ENCODE measurements around the gene CIART. TPM values are rescaled to one million over a fixed set of nuclear protein-coding genes. Genes with fewer than 3 reads are reported as not detected.

The CIART gene
- total RNA-seq, 1 donor from 2014 or later, result 2.9 TPM

DNA sequence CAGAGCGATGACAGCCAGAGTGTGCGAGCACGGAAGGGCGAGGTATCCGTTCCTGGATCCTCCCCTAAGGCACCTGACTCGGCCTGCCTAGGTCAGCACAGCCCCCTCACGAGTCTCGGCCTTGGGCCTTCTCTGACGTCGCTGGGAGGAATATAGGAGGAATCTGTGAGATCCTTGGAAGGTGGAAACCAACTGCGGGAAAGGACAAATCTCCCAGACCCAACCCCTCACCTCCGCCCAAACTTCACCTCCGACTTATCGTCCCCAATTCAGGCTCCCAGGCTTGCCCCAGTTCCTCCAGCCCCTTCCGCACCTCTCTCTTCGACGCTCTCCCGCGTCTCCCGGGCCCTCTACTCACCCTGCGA is 14.0 kb upstream of the CIART start:
- TF ChIP-seq, protein P1, sequence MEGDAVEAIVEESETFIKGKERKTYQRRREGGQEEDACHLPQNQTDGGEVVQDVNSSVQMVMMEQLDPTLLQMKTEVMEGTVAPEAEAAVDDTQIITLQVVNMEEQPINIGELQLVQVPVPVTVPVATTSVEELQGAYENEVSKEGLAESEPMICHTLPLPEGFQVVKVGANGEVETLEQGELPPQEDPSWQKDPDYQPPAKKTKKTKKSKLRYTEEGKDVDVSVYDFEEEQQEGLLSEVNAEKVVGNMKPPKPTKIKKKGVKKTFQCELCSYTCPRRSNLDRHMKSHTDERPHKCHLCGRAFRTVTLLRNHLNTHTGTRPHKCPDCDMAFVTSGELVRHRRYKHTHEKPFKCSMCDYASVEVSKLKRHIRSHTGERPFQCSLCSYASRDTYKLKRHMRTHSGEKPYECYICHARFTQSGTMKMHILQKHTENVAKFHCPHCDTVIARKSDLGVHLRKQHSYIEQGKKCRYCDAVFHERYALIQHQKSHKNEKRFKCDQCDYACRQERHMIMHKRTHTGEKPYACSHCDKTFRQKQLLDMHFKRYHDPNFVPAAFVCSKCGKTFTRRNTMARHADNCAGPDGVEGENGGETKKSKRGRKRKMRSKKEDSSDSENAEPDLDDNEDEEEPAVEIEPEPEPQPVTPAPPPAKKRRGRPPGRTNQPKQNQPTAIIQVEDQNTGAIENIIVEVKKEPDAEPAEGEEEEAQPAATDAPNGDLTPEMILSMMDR (IDR thresholded peaks at IDR 0.05; ENCODE audit: insufficient read depth, low read length, severe bottlenecking), result no peak
- H3K36me3 ChIP-seq (ENCODE audit: control insufficient read depth, insufficient read depth, low read length), result peaks cover 8% of the 10 kb centered on the region
- DNase-seq (ENCODE audit: low read depth) (peak; percentile 57), FAIRE-seq (no peak)
- H3K4me3 ChIP-seq (ENCODE audit: low read depth, low read length), result peak overlapping the region; percentile 90
- H3K27me3 ChIP-seq (ENCODE audit: control insufficient read depth, insufficient read depth, low read length), result no peaks in the 10 kb centered on the region

DNA sequence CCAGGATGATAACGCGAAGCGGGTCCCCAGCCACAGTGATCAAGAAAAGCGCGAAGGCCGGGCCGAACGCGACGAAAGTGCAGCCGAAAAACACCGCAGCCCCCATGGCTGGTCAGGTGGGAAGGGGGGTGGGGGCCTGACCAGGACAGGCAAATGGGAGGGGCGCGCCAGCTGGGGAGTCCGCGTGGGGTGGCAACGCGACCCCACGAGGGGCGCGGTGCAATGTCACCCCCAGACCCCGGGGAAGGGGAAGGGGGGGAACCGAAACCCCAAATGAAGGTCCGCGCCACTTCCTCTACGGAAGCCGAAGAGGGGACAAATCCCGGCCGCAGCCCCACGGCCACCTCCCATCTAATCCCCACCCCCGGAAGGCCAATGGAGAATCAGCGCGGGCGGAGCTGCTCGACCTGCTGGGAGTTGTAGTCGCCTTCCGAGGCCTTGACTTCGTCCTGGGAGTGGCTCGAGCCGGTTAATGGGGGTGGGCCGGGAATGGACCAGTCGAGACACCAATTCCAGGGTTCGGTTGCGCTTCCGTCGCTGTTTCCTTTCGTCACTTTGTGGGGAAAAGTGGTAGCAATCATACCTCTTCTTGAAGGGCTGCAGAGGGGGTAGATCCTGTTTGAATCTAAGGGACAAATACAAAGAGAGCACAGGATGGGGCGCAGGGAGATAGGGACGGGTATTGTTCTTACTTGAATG is 13.5 kb upstream of the CIART start, which contains the start of gene APH1A:
Gene APH1A, minus strand, starts transcription at position 312 of the 699 bp plus-strand sequence. Its CDS starts 206 bp downstream, at position 106.
- no peaks in the 10 kb centered on the region for H3K27me3 ChIP-seq (ENCODE audit: control insufficient read depth, insufficient read depth, low read length)
- peak; percentile 88 for DNase-seq (ENCODE audit: low read depth)
- H3K36me3 ChIP-seq (ENCODE audit: control insufficient read depth, insufficient read depth, low read length), result peaks cover 8% of the 10 kb centered on the region
- peak within 1 kb of the TSS; percentile 90 for H3K4me3 ChIP-seq (ENCODE audit: low read depth, low read length)
- FAIRE-seq, result no peak
- TF ChIP-seq, protein P1 (IDR thresholded peaks at IDR 0.05; ENCODE audit: insufficient read depth, low read length, severe bottlenecking), result no peak

DNA sequence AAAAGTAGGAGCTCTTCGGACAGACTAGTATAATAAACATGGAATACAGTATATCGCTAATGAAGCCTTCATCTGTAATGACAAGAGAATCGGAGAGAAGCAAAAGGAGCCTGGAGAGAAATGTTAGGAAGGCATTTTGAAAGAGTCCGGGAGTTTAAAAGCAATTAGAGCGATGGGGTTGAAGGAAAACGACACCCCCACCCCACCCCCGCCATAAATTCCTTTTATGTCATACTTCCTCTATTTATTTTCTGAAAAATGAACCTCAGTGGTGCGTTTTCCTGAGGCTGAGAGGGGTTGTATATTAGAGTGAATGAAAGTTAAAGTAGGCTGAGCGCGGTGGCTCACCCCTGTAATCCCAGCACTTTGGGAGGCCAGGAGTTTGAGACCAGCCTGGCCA is 12.9 kb upstream of the CIART start:
- Histone ChIP-seq H3K4me3 (ENCODE audit: low read depth, low read length) (peak overlapping the region; percentile 90), H3K36me3 (ENCODE audit: control insufficient read depth, insufficient read depth, low read length) (peaks cover 8% of the 10 kb centered on the region), H3K27me3 (ENCODE audit: control insufficient read depth, insufficient read depth, low read length) (no peaks in the 10 kb centered on the region)
- no peak for DNase-seq (ENCODE audit: low read depth)
- no peak for FAIRE-seq
- TF ChIP-seq, protein P1 (IDR thresholded peaks at IDR 0.05; ENCODE audit: insufficient read depth, low read length, severe bottlenecking), result no peak

DNA sequence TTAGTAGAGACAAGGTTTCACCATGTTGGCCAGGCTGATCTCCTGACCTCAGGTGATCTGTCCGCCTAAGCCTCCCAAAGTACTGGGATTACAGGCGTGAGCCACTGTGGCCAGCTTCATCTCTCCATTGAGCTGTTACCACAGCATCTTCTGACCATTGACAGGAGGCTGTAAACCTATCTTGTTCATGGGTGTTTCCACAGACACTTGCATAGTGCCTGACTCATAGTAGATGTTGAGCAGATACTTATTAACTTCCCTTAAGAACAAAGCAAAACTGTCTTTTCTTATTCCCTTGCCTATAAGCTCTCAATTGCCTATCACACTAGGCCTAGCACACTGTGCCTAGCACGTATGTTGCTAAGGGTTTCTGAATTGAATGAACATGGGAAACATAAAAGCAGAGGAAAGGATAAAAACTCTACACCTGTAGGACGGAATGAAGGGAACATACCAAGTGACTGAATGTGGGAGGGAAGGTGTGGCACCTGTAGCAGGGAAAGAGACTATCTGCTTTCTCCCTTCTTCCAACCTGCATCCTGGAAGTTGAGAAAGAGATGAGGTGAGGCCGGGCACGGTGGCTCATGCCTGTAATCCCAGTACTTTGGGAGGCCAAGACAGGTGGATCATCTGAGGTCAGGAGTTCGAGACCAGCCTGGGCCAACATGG is 10.9 kb upstream of the CIART start:
- TF ChIP-seq, protein P1 (IDR thresholded peaks at IDR 0.05; ENCODE audit: insufficient read depth, low read length, severe bottlenecking), result no peak
- Histone ChIP-seq H3K27me3 (ENCODE audit: control insufficient read depth, insufficient read depth, low read length) (no peaks in the 10 kb centered on the region), H3K4me3 (ENCODE audit: low read depth, low read length) (no peak overlapping the region), H3K36me3 (ENCODE audit: control insufficient read depth, insufficient read depth, low read length) (peaks cover 4% of the 10 kb centered on the region)
- no peak for DNase-seq (ENCODE audit: low read depth)
- no peak for FAIRE-seq

DNA sequence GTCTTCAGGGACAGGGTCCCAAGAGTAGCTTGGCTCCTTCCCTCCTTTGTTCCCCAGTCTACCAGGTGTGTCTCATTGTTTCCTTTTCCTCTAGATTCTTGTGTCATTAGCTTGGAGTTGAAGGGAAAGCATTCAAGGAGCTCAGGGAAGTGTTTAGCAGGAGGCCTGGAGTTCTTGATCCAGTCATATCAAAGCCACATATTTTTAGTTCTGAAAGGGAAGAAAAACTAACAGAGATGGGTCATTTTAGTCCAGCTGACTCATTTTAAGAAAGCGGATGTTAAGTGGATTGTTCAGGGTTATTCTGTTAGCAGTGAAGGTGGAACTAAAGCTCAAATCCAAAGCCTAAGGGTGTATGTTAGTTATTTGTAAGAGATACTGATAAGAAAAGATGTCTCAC is 9.0 kb upstream of the CIART start:
- H3K4me3 ChIP-seq (ENCODE audit: low read depth, low read length), result no peak overlapping the region
- TF ChIP-seq, protein P1 (IDR thresholded peaks at IDR 0.05; ENCODE audit: insufficient read depth, low read length, severe bottlenecking), result no peak
- H3K27me3 ChIP-seq (ENCODE audit: control insufficient read depth, insufficient read depth, low read length), result no peaks in the 10 kb centered on the region
- DNase-seq (ENCODE audit: low read depth), result no peak
- no peak for FAIRE-seq
- H3K36me3 ChIP-seq (ENCODE audit: control insufficient read depth, insufficient read depth, low read length), result no peaks in the 10 kb centered on the region

All from bronchial epithelial cell (primary cell).